H1 (cell line): ENCODE data around the gene SLC9A4. TPM values are rescaled to one million over a fixed set of nuclear protein-coding genes. Genes with fewer than 3 reads are reported as not detected.

Experiments used
- CTCF ChIA-PET: fragments of 300-600 bp; sonication (Branson Sonifier 250); formaldehyde crosslinking; loops from one replicate; lab custom pipeline; 2021; ENCODE audit not compliant: partially characterized antibody; lab: Charles Lee
- POLR2A ChIA-PET: fragments of 300-600 bp; sonication (Branson Sonifier 250); formaldehyde crosslinking; loops from one replicate; lab custom pipeline; 2021; ENCODE audit warnings: inconsistent platforms; ENCODE audit not compliant: partially characterized antibody; lab: Charles Lee
- DNase-seq, 2 experiments: peaks; one replicate each; pipeline versions ENCODE4 v3.0.0 to v3.0.0-alpha.2; 2010 to 2022; ENCODE audit warnings: low spot score in 2 of 2, low read depth in 1 of 2, mixed read lengths in 1 of 2
- FAIRE-seq: peaks from 2 replicates; lab custom pipeline; 2011; peaks lifted over from hg19 to GRCh38; lab: Jason Lieb, UNC
- H2AFZ ChIP-seq: 2 replicates; pipeline ENCODE4 v1.8.1; 2012; ENCODE audit warnings: low read length, inconsistent platforms
- H2AK5ac ChIP-seq: 2 replicates; pipeline ENCODE4 v1.6.1; 2013; ENCODE audit warnings: low read depth, low read length
- H2BK120ac ChIP-seq: replicated peaks from 2 replicates; pipeline ENCODE3; 2013; ENCODE audit warnings: low read depth, low read length, inconsistent platforms
- H2BK12ac ChIP-seq: 2 replicates; pipeline ENCODE4 v1.6.1; 2013; ENCODE audit warnings: low read depth, low read length
- H2BK15ac ChIP-seq: 2 replicates; pipeline ENCODE4 v1.6.1; 2013; ENCODE audit warnings: low read length
- H2BK20ac ChIP-seq: 2 replicates; pipeline ENCODE4 v1.6.1; 2013; ENCODE audit warnings: low read length
- H2BK5ac ChIP-seq: 2 replicates; pipeline ENCODE4 v1.6.1; 2013; ENCODE audit warnings: low read depth, low read length
- H3K14ac ChIP-seq: 2 replicates; pipeline ENCODE4 v1.6.1; 2013; ENCODE audit warnings: inconsistent platforms; ENCODE audit not compliant: insufficient read length
- H3K18ac ChIP-seq: 2 replicates; pipeline ENCODE4 v1.6.1; 2013; ENCODE audit warnings: low read length; ENCODE audit errors: extremely low read depth
- H3K23ac ChIP-seq: 2 replicates; pipeline ENCODE4 v1.6.1; 2013; ENCODE audit warnings: inconsistent platforms; ENCODE audit not compliant: insufficient read length
- H3K23me2 ChIP-seq: 2 replicates; pipeline ENCODE4 v1.6.1; 2013; ENCODE audit warnings: low read depth, low read length
- H3K27ac ChIP-seq: 2 replicates; pipeline ENCODE4 v1.6.1; 2011; ENCODE audit warnings: low read depth, low read length, inconsistent platforms
- H3K27me3 ChIP-seq, 4 experiments: replicated peaks in 1 of 4; 1 replicate in 1 of 4; 2 replicates in 3 of 4; pipeline versions ENCODE4 v1.6.1 to v1.8.1; 2011 to 2013; ENCODE audit warnings: low read length in 3 of 4, mild to moderate bottlenecking in 3 of 4, inconsistent platforms in 2 of 4, mixed read lengths in 2 of 4, moderate library complexity in 1 of 4; ENCODE audit not compliant: control insufficient read depth in 3 of 4, insufficient read depth in 3 of 4; ENCODE audit errors: extremely low read depth in 1 of 4
- H3K36me3 ChIP-seq, 4 experiments: 2 replicates each; pipeline versions ENCODE4 v1.6.1 to v1.8.1; 2011 to 2013; ENCODE audit warnings: mild to moderate bottlenecking in 4 of 4, low read length in 3 of 4, moderate library complexity in 2 of 4, control low read depth in 1 of 4, inconsistent platforms in 1 of 4; ENCODE audit not compliant: insufficient read depth in 4 of 4, control insufficient read depth in 2 of 4
- H3K4ac ChIP-seq: replicated peaks from 2 replicates; pipeline ENCODE3; 2013; ENCODE audit warnings: low read length, low read depth, mixed read lengths, inconsistent platforms; ENCODE audit not compliant: insufficient read length
- H3K4me1 ChIP-seq, 4 experiments: replicated peaks in 1 of 4; 1 replicate in 1 of 4; 2 replicates in 3 of 4; pipeline versions ENCODE4 v1.6.1 to v1.8.1; 2011 to 2013; ENCODE audit warnings: low read length in 3 of 4, inconsistent platforms in 2 of 4, mixed read lengths in 1 of 4; ENCODE audit not compliant: insufficient read depth in 4 of 4, control insufficient read depth in 3 of 4
- H3K4me2 ChIP-seq, 2 experiments: 2 replicates each; pipeline versions ENCODE4 v1.6.1 to v1.8.1; 2011 to 2013; ENCODE audit warnings: low read depth in 2 of 2, low read length in 2 of 2, control low read depth in 1 of 2, inconsistent platforms in 1 of 2, mild to moderate bottlenecking in 1 of 2; ENCODE audit not compliant: insufficient read depth in 1 of 2
- H3K4me3 ChIP-seq, 4 experiments: fragments of 200-600, 300-600 bp in 1 of 4; sonication (generic), shearing (Covaris generic), sonication (Bioruptor Twin) in 1 of 4; 2 replicates each; pipeline versions ENCODE4 v1.5.1 to v1.8.1; 2011 to 2016; ENCODE audit warnings: low read length in 4 of 4, low read depth in 3 of 4, control low read depth in 2 of 4, inconsistent platforms in 2 of 4, mild to moderate bottlenecking in 2 of 4, mixed read lengths in 1 of 4, moderate library complexity in 1 of 4; ENCODE audit not compliant: insufficient read depth in 2 of 4; ENCODE audit errors: extremely low read depth in 1 of 4
- H3K56ac ChIP-seq: replicated peaks from 2 replicates; pipeline ENCODE3; 2013; ENCODE audit warnings: low read depth, mild to moderate bottlenecking, mixed read lengths, low read length, inconsistent platforms; ENCODE audit not compliant: insufficient read length
- H3K79me1 ChIP-seq: 2 replicates; pipeline ENCODE4 v1.6.1; 2013; ENCODE audit warnings: low read depth, low read length, control low read depth
- H3K79me2 ChIP-seq, 2 experiments: 2 replicates each; pipeline versions ENCODE4 v1.6.1 to v1.8.1; 2012 to 2013; ENCODE audit warnings: low read length in 2 of 2, mild to moderate bottlenecking in 2 of 2, inconsistent platforms in 1 of 2; ENCODE audit not compliant: insufficient read depth in 2 of 2, control insufficient read depth in 1 of 2
- H3K9ac ChIP-seq, 4 experiments: replicated peaks in 1 of 4; 1 replicate in 1 of 4; 2 replicates in 3 of 4; pipeline versions ENCODE4 v1.6.1 to v1.8.1; 2011 to 2013; ENCODE audit warnings: low read depth in 3 of 4, low read length in 3 of 4, control low read depth in 2 of 4, mild to moderate bottlenecking in 2 of 4, moderate library complexity in 2 of 4, inconsistent platforms in 1 of 4; ENCODE audit errors: extremely low read depth in 1 of 4
- H3K9me3 ChIP-seq, 2 experiments: 2 replicates each; pipeline versions ENCODE4 v1.6.1 to v1.8.1; 2012 to 2013; ENCODE audit warnings: mild to moderate bottlenecking in 2 of 2, moderate library complexity in 2 of 2, control low read depth in 1 of 2, inconsistent platforms in 1 of 2, low read depth in 1 of 2, low read length in 1 of 2, mixed read lengths in 1 of 2; ENCODE audit not compliant: insufficient read depth in 2 of 2
- H4K20me1 ChIP-seq, 2 experiments: replicated peaks in 1 of 2; 2 replicates each; pipeline versions ENCODE3 to v1.8.1; 2011 to 2013; ENCODE audit warnings: inconsistent platforms in 2 of 2, low read length in 2 of 2, mild to moderate bottlenecking in 1 of 2; ENCODE audit not compliant: insufficient read depth in 2 of 2, control insufficient read depth in 1 of 2
- H4K5ac ChIP-seq: 2 replicates; pipeline ENCODE4 v1.6.1; 2013; ENCODE audit warnings: low read length, low read depth, mixed read lengths, inconsistent platforms; ENCODE audit not compliant: insufficient read length
- H4K8ac ChIP-seq: 2 replicates; pipeline ENCODE4 v1.8.0; 2013; ENCODE audit warnings: mild to moderate bottlenecking, moderate library complexity, low read length, inconsistent platforms; ENCODE audit not compliant: insufficient read depth; ENCODE audit errors: extremely low read depth
- H4K91ac ChIP-seq: replicated peaks from 2 replicates; pipeline ENCODE3; 2013; ENCODE audit warnings: low read length, mixed read lengths, inconsistent platforms; ENCODE audit not compliant: insufficient read length
- CBX5 ChIP-seq: fragments of 300-800, 300-1000 bp; sonication (generic); IDR thresholded peaks from 2 replicates; pipeline ENCODE4 v1.7.1; 2016; ENCODE audit warnings: antibody characterized with exemption, low read length, low read depth
- KDM5A ChIP-seq: fragments of 200-600 bp; IDR thresholded peaks from 2 replicates; pipeline ENCODE4 v1.7.1; 2012; ENCODE audit warnings: mild to moderate bottlenecking, low read length, inconsistent platforms, mixed read lengths
- PHF8 ChIP-seq: fragments of 200-600 bp; sonication (generic); conservative IDR thresholded peaks from 2 replicates; pipeline ENCODE4 v1.7.1; 2012; ENCODE audit warnings: low read depth, mild to moderate bottlenecking, inconsistent platforms, low read length, moderate library complexity
- SIN3A ChIP-seq, 2 experiments: IDR thresholded peaks in 1 of 2; conservative IDR thresholded peaks in 1 of 2; 2 replicates each; pipeline ENCODE4 v1.6.1; 2011 to 2012; ENCODE audit warnings: low read length in 2 of 2, improper control_type of control experiment in 1 of 2, low read depth in 1 of 2, mild to moderate bottlenecking in 1 of 2
- WGBS, 2 experiments: shearing (Covaris generic) in 1 of 2; methylation state at CpG; one replicate each; pipeline versions ENCODE4 v1.1.6 to v1.1.7; 2013 to 2015; ENCODE audit warnings: low lambda C conversion rate in 2 of 2, mixed read lengths in 2 of 2, inconsistent platforms in 1 of 2, low coverage in 1 of 2, missing lambda C conversion rate in 1 of 2; ENCODE audit not compliant: insufficient replicate concordance in 2 of 2, insufficient coverage in 1 of 2, insufficient read length in 1 of 2; ENCODE audit errors: extremely low coverage in 1 of 2, missing lambda C conversion rate in 1 of 2; 5-methylcytosine and 5-hydroxymethylcytosine counted together
- polyA plus RNA-seq, 7 experiments: library from polyadenylated mRNA; depleted of rRNA in 3 of 7; stranded (reverse) in 5 of 7; unstranded in 2 of 7; fragments of >200 nt in 5 of 7; fragments of 200-250 nt in 2 of 7; gene quantifications; 1 replicate in 5 of 7; 2 replicates in 1 of 7; 4 replicates in 1 of 7; pipeline versions ENCODE4 v1.2.1 to v1.2.3, GENCODE V29; 2011 to 2013; ENCODE audit warnings: missing spikeins in 2 of 7, mixed read lengths in 2 of 7
- total RNA-seq: library from RNA; stranded (reverse); fragmentation: NEBNext Ultra II Directional; extraction: Animal tissue kit (Norgen Biotek cat#: 25700); gene quantifications from 2 replicates; pipeline ENCODE4 v1.2.1, GENCODE V29; 2021

SLC9A4 gene
- total and polyA plus RNA-seq, 2 of the 8 experiments (the other 6 are each of a cell fraction or from before 2014, with no cell fraction given), result not detected

- FAIRE-seq (no peak), DNase-seq (no peak)
- no peak for TF ChIP-seq SIN3A (conservative IDR thresholded peaks at IDR 0.05 in 1 of 2, IDR thresholded peaks at IDR 0.05 in 1 of 2; ENCODE audit: low read depth in 1 of 2, low read length in 2 of 2)
- no peak for TF ChIP-seq KDM5A
- TF ChIP-seq CBX5, result no peak
- no peak for TF ChIP-seq PHF8
- no peaks in the 10 kb centered on the region; the same call in 1 of the 2 replicates for H3K23me2 ChIP-seq
- no peaks in the 10 kb centered on the region for H3K79me2 ChIP-seq
- no peak overlapping the region for H2BK120ac ChIP-seq
- H3K4ac ChIP-seq, result no peak overlapping the region
- no peak overlapping the region for H3K4me3 ChIP-seq
- H4K20me1 ChIP-seq, result no peaks in the 10 kb centered on the region
- H4K91ac ChIP-seq, result no peak overlapping the region
- H2BK15ac ChIP-seq, result no peak overlapping the region
- CTCF ChIA-PET, result interaction anchor here (0.6 to 7.1 kb wide), 6 partner anchors 10 to 269 kb away, joined by 3 to 54 read pairs (median 3); partner anchors contain the start of gene SLC9A4
- H3K4me2 ChIP-seq, result no peak overlapping the region
- H3K27ac ChIP-seq, result no peak overlapping the region
- POLR2A ChIA-PET, result no interaction called here
- no peak overlapping the region for H3K56ac ChIP-seq
- no peak overlapping the region for H2BK20ac ChIP-seq
- no peak overlapping the region for H2BK12ac ChIP-seq
- WGBS, 2 experiments, result 91% methylated on average over 6 of the region's 6 CpGs; no CpG with 5 or more reads in 1 of the 2 experiments
- H3K23ac ChIP-seq, result no peak overlapping the region
- H4K8ac ChIP-seq, result no peak overlapping the region
- H2AK5ac ChIP-seq, result 0 out of 2 replicates have a peak overlapping the region, but pooled peaks have one; percentile 26
- no peak overlapping the region for H4K5ac ChIP-seq
- H3K9ac ChIP-seq, result no peak overlapping the region
- H3K4me1 ChIP-seq, result peaks cover 0 to 3% (median under 1%) of the 10 kb centered on the region in 4 experiments; a peak in 3 of 7 replicates
- 0 out of 7 replicates have a peak, but pooled peaks cover 0 to 2% (median 0%) of the 10 kb centered on the region in 4 experiments for H3K27me3 ChIP-seq
- no peaks in the 10 kb centered on the region for H3K79me1 ChIP-seq
- no peak overlapping the region for H2BK5ac ChIP-seq
- H2AFZ ChIP-seq, result no peak overlapping the region
- H3K18ac ChIP-seq, result no peak overlapping the region
- H3K9me3 ChIP-seq, result no peaks in the 10 kb centered on the region
- no peak overlapping the region for H3K14ac ChIP-seq
- no peaks in the 10 kb centered on the region for H3K36me3 ChIP-seq
Measured at GRCh38 chr2:102484310-102485061, 11.5 kb downstream of the SLC9A4 start.
